Measurements from ENCODE around the gene PPP1R26. TPM values are rescaled to one million over a fixed set of nuclear protein-coding genes. Genes with fewer than 3 reads are reported as not detected.
"Not testable (repeated sequence)": the region's sequence is repeated elsewhere in the genome, so short reads cannot be mapped to it uniquely, and the experiment has no call there.

Gene PPP1R26
- total RNA-seq, 1 donor from 2014 or later: 13.9 TPM

GRCh38 chr9:135528842-135529435, 49.4 kb downstream of the PPP1R26 start:
- intact Hi-C loops (cut with DNase I); ATAC-seq: not testable (repeated sequence)
- peak; percentile 8 for DNase-seq (ENCODE audit: low spot score)

- peak; percentile 19 for DNase-seq (ENCODE audit: low spot score)
- no peak for ATAC-seq
- intact Hi-C loops (cut with DNase I): no loop called here
Observed at GRCh38 chr9:135530146-135530545, 50.6 kb downstream of the PPP1R26 start.

- ATAC-seq: no peak
- intact Hi-C loops (cut with DNase I): no loop called here
- peak; percentile 26 for DNase-seq (ENCODE audit: low spot score)
Observed at GRCh38 chr9:135531096-135531495, 51.5 kb downstream of the PPP1R26 start.

- ATAC-seq: no peak
- intact Hi-C loops (cut with DNase I): no loop called here
- DNase-seq (ENCODE audit: low spot score): peak; percentile 13
Observed at GRCh38 chr9:135533113-135533512, 53.5 kb downstream of the PPP1R26 start.

- DNase-seq (ENCODE audit: low spot score) (peak; percentile 37), ATAC-seq (no peak)
- intact Hi-C loops (cut with DNase I): no loop called here
Observed at GRCh38 chr9:135533674-135534073, 54.1 kb downstream of the PPP1R26 start.

- intact Hi-C loops (cut with DNase I); DNase-seq (ENCODE audit: low spot score); ATAC-seq: not testable (repeated sequence)
Observed at GRCh38 chr9:135534192-135534711, 54.7 kb downstream of the PPP1R26 start.

GRCh38 chr9:135534826-135535225, 55.2 kb downstream of the PPP1R26 start:
- ATAC-seq; intact Hi-C loops (cut with DNase I): not testable (repeated sequence)
- DNase-seq (ENCODE audit: low spot score): peak; percentile 12

GRCh38 chr9:135535631-135536030, 56.0 kb downstream of the PPP1R26 start:
- ATAC-seq; intact Hi-C loops (cut with DNase I): not testable (repeated sequence)
- peak; percentile 37 for DNase-seq (ENCODE audit: low spot score)

- DNase-seq (ENCODE audit: low spot score): peak; percentile 10
- intact Hi-C loops (cut with DNase I): no loop called here
- no peak for ATAC-seq
Observed at GRCh38 chr9:135536216-135536615, 56.6 kb downstream of the PPP1R26 start.

Other genes starting within 250 kb of the PPP1R26 start
- gene MRPS2, start 20.9 kb downstream of the PPP1R26 start, total RNA-seq: 17.5 TPM
- not detected for gene LCN1, start 41.7 kb downstream of the PPP1R26 start, total RNA-seq
- gene OBP2A, start 66.3 kb downstream of the PPP1R26 start, total RNA-seq: not detected
- gene PAEP, start 82.0 kb downstream of the PPP1R26 start, total RNA-seq: not detected
- not detected for gene GLT6D1, start 159.8 kb downstream of the PPP1R26 start, total RNA-seq
- gene LCN9, start 183.5 kb downstream of the PPP1R26 start, total RNA-seq: not detected
- gene SOHLH1, start 219.7 kb downstream of the PPP1R26 start, total RNA-seq: not detected
- 0.53 TPM for gene KCNT1, start 222.4 kb downstream of the PPP1R26 start, total RNA-seq

Data from sciatic nerve (tissue), 2 donors.